GM21390 (cell line): ENCODE results near the gene BSND.

ENCODE experiments used
- ATAC-seq: cut with Tn5 transposase; IDR thresholded peaks from one replicate; pipeline ENCODE4 v1.9.1; 2021; ENCODE audit not compliant: unreplicated experiment

Gene BSND

GRCh38 chr1:55060133-55060999 lies 61.6 kb downstream of the BSND start:
- peak; percentile 58 for ATAC-seq

- no peak for ATAC-seq
These were observed 62.4 kb downstream of the BSND start for GRCh38 chr1:55061000-55061705.
